H1 (cell line): ENCODE results near the gene PPP1R27. TPM values are rescaled to one million over a fixed set of nuclear protein-coding genes. Genes with fewer than 3 reads are reported as not detected.

Experiments
- HDAC2 ChIP-seq, 2 experiments: fragments of 300-600 bp in 1 of 2; sonication (generic) in 1 of 2; IDR thresholded peaks; 2 replicates each; pipeline ENCODE4 v1.6.1; 2011 to 2012; ENCODE audit warnings: low read depth in 2 of 2, low read length in 2 of 2, mild to moderate bottlenecking in 2 of 2, moderate library complexity in 2 of 2, borderline replicate concordance in 1 of 2, inconsistent platforms in 1 of 2
- KDM1A ChIP-seq: fragments of 200-600, 300-600 bp; sonication (generic); IDR thresholded peaks from 2 replicates; pipeline ENCODE4 v1.7.1; 2016; ENCODE audit warnings: mild to moderate bottlenecking, low read length, borderline replicate concordance
- MAFK ChIP-seq: IDR thresholded peaks from 2 replicates; pipeline ENCODE4 v1.6.1; 2012; ENCODE audit warnings: low read depth, mild to moderate bottlenecking, improper control_type of control experiment, low read length
- polyA plus RNA-seq, 7 experiments: library from polyadenylated mRNA; depleted of rRNA in 3 of 7; stranded (reverse) in 5 of 7; unstranded in 2 of 7; fragments of >200 nt in 5 of 7; fragments of 200-250 nt in 2 of 7; gene quantifications; 1 replicate in 5 of 7; 2 replicates in 1 of 7; 4 replicates in 1 of 7; pipeline versions ENCODE4 v1.2.1 to v1.2.3, GENCODE V29; 2011 to 2013; ENCODE audit warnings: missing spikeins in 2 of 7, mixed read lengths in 2 of 7
- total RNA-seq: library from RNA; stranded (reverse); fragmentation: NEBNext Ultra II Directional; extraction: Animal tissue kit (Norgen Biotek cat#: 25700); gene quantifications from 2 replicates; pipeline ENCODE4 v1.2.1, GENCODE V29; 2021
- TF ChIP-seq, protein P1 (sequence below): fragments of 300-600 bp; sonication (generic); IDR thresholded peaks from 2 replicates; pipeline ENCODE4 v1.7.1; 2012; ENCODE audit warnings: low read length, moderate library complexity, mild to moderate bottlenecking, inconsistent platforms; ENCODE audit not compliant: insufficient replicate concordance

Gene PPP1R27
- total and polyA plus RNA-seq, 2 of the 8 experiments (the other 6 are each of a cell fraction or from before 2014, with no cell fraction given), result 0.27 TPM; not detected in 1

DNA sequence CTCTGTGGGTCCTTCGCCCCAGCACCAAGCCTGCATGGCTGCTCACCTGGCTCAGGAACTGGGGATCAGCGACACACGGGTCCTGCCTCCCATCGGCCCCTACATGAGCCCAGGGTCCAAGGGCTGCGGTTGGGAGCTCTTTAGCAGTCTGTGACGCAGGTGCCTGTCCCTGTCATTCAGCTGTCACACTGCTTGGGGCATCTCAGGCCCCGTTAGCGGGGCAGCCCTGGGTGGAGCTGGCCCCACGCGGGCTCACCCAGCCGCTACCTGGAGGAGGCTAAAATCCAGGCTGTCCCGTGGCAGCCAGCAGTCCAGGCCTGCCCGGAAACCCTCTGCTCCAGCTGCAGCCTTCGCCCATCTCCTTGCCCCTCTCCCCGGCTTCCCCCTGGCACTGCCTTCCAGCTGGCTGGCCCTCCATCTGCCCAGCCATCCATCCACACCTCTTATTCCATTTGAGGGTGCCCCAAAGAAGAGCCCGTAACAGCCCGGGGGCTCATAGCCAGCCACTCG lies 27.6 kb downstream of the PPP1R27 start (continued):
- TF ChIP-seq, protein P1, sequence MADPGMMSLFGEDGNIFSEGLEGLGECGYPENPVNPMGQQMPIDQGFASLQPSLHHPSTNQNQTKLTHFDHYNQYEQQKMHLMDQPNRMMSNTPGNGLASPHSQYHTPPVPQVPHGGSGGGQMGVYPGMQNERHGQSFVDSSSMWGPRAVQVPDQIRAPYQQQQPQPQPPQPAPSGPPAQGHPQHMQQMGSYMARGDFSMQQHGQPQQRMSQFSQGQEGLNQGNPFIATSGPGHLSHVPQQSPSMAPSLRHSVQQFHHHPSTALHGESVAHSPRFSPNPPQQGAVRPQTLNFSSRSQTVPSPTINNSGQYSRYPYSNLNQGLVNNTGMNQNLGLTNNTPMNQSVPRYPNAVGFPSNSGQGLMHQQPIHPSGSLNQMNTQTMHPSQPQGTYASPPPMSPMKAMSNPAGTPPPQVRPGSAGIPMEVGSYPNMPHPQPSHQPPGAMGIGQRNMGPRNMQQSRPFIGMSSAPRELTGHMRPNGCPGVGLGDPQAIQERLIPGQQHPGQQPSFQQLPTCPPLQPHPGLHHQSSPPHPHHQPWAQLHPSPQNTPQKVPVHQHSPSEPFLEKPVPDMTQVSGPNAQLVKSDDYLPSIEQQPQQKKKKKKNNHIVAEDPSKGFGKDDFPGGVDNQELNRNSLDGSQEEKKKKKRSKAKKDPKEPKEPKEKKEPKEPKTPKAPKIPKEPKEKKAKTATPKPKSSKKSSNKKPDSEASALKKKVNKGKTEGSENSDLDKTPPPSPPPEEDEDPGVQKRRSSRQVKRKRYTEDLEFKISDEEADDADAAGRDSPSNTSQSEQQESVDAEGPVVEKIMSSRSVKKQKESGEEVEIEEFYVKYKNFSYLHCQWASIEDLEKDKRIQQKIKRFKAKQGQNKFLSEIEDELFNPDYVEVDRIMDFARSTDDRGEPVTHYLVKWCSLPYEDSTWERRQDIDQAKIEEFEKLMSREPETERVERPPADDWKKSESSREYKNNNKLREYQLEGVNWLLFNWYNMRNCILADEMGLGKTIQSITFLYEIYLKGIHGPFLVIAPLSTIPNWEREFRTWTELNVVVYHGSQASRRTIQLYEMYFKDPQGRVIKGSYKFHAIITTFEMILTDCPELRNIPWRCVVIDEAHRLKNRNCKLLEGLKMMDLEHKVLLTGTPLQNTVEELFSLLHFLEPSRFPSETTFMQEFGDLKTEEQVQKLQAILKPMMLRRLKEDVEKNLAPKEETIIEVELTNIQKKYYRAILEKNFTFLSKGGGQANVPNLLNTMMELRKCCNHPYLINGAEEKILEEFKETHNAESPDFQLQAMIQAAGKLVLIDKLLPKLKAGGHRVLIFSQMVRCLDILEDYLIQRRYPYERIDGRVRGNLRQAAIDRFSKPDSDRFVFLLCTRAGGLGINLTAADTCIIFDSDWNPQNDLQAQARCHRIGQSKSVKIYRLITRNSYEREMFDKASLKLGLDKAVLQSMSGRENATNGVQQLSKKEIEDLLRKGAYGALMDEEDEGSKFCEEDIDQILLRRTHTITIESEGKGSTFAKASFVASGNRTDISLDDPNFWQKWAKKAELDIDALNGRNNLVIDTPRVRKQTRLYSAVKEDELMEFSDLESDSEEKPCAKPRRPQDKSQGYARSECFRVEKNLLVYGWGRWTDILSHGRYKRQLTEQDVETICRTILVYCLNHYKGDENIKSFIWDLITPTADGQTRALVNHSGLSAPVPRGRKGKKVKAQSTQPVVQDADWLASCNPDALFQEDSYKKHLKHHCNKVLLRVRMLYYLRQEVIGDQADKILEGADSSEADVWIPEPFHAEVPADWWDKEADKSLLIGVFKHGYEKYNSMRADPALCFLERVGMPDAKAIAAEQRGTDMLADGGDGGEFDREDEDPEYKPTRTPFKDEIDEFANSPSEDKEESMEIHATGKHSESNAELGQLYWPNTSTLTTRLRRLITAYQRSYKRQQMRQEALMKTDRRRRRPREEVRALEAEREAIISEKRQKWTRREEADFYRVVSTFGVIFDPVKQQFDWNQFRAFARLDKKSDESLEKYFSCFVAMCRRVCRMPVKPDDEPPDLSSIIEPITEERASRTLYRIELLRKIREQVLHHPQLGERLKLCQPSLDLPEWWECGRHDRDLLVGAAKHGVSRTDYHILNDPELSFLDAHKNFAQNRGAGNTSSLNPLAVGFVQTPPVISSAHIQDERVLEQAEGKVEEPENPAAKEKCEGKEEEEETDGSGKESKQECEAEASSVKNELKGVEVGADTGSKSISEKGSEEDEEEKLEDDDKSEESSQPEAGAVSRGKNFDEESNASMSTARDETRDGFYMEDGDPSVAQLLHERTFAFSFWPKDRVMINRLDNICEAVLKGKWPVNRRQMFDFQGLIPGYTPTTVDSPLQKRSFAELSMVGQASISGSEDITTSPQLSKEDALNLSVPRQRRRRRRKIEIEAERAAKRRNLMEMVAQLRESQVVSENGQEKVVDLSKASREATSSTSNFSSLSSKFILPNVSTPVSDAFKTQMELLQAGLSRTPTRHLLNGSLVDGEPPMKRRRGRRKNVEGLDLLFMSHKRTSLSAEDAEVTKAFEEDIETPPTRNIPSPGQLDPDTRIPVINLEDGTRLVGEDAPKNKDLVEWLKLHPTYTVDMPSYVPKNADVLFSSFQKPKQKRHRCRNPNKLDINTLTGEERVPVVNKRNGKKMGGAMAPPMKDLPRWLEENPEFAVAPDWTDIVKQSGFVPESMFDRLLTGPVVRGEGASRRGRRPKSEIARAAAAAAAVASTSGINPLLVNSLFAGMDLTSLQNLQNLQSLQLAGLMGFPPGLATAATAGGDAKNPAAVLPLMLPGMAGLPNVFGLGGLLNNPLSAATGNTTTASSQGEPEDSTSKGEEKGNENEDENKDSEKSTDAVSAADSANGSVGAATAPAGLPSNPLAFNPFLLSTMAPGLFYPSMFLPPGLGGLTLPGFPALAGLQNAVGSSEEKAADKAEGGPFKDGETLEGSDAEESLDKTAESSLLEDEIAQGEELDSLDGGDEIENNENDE, result no peak
- no peak for TF ChIP-seq MAFK
- TF ChIP-seq HDAC2 (IDR thresholded peaks at IDR 0.05; ENCODE audit: borderline replicate concordance in 1 of 2, low read depth in 2 of 2, low read length in 2 of 2), result no peak
- TF ChIP-seq KDM1A, result no peak
